LHCN-M2 (cell line): ENCODE data around the gene P2RY12. TPM values are rescaled to one million over a fixed set of nuclear protein-coding genes. Genes with fewer than 3 reads are reported as not detected.

Source experiments
- DNase-seq: peaks from one replicate; pipeline ENCODE4 v3.0.0-alpha.2; 2012; ENCODE audit warnings: low read depth
- polyA plus RNA-seq: library from polyadenylated mRNA; unstranded; fragments of >200 nt; gene quantifications from one replicate; pipeline ENCODE4 v1.2.1, GENCODE V29; 2012; ENCODE audit warnings: missing spikeins
- total RNA-seq: library from RNA; depleted of rRNA; stranded (reverse); fragments of >200 nt; gene quantifications from 2 replicates; pipeline ENCODE4 v1.2.3, GENCODE V29; 2014; rRNA removed

Gene P2RY12
- total RNA-seq = not detected in 2 replicates
- polyA plus RNA-seq = not detected

GRCh38 chr3:151384741-151385174 lies at the start of gene P2RY12:
Gene P2RY12 (minus strand): TSS chr3:151384753. CDS start chr3:151338845, 45,908 bp downstream.
- DNase-seq = no peak

- DNase-seq = no peak
Measured at GRCh38 chr3:151432616-151433372, 48.2 kb upstream of the P2RY12 start.

GRCh38 chr3:151431940-151432339 lies 47.4 kb upstream of the P2RY12 start:
- DNase-seq = peak; percentile 93

GRCh38 chr3:151430821-151431484 lies 46.4 kb upstream of the P2RY12 start:
- DNase-seq = peak; percentile 27

- peak; percentile 67 for DNase-seq
Measured at GRCh38 chr3:151428386-151428785, 43.8 kb upstream of the P2RY12 start.

- no peak for DNase-seq
Measured at GRCh38 chr3:151426341-151426657, 41.7 kb upstream of the P2RY12 start.

- DNase-seq = no peak
Measured at GRCh38 chr3:151425627-151426340, 41.2 kb upstream of the P2RY12 start.

GRCh38 chr3:151423091-151423490 lies 38.5 kb upstream of the P2RY12 start:
- no peak for DNase-seq

- no peak for DNase-seq
Measured at GRCh38 chr3:151421938-151422337, 37.4 kb upstream of the P2RY12 start.

GRCh38 chr3:151419806-151420205 lies 35.3 kb upstream of the P2RY12 start:
- no peak for DNase-seq

- no peak for DNase-seq
Measured at GRCh38 chr3:151415289-151415688, 30.7 kb upstream of the P2RY12 start.

- no peak for DNase-seq
Measured at GRCh38 chr3:151412989-151413388, 28.4 kb upstream of the P2RY12 start.

GRCh38 chr3:151410891-151411559 lies 26.5 kb upstream of the P2RY12 start:
- peak; percentile 30 for DNase-seq

- no peak for DNase-seq
Measured at GRCh38 chr3:151407928-151408327, 23.4 kb upstream of the P2RY12 start.

- peak; percentile 5 for DNase-seq
Measured at GRCh38 chr3:151404316-151404715, 19.8 kb upstream of the P2RY12 start.

GRCh38 chr3:151403246-151403645 lies 18.7 kb upstream of the P2RY12 start:
- DNase-seq = peak; percentile 42

- no peak for DNase-seq
Measured at GRCh38 chr3:151402349-151402748, 17.8 kb upstream of the P2RY12 start.

- no peak for DNase-seq
Measured at GRCh38 chr3:151400341-151400740, 15.8 kb upstream of the P2RY12 start.

- DNase-seq = no peak
Measured at GRCh38 chr3:151398895-151399294, 14.3 kb upstream of the P2RY12 start.

- peak; percentile 62 for DNase-seq
Measured at GRCh38 chr3:151395806-151396205, 11.3 kb upstream of the P2RY12 start.

GRCh38 chr3:151394611-151395010 lies 10.1 kb upstream of the P2RY12 start:
- no peak for DNase-seq

- DNase-seq = no peak
Measured at GRCh38 chr3:151393941-151394340, 9.4 kb upstream of the P2RY12 start.
